Measurements from ENCODE around the gene MOK.

Gene MOK

DNA sequence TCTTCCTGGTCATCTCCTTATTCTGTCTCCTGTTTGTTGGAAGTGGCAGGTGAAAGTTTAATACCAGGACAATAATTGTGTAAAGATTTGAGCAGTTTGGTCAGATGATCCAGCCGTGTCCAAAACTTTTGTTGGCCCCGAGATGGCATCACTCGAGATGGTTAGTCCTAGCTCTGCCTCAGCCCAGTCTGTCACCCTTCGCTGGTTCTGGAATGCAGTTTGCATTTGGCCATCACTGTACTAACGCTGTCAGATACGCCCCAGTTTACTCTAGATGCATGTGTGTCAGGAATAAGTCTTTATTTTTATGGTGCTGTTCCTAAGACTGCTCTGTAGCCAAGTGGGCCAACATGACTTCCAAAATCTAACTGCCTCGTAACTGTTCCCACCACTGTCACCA, 79.6 kb downstream of the MOK start:
- TF ChIP-seq, protein P1, sequence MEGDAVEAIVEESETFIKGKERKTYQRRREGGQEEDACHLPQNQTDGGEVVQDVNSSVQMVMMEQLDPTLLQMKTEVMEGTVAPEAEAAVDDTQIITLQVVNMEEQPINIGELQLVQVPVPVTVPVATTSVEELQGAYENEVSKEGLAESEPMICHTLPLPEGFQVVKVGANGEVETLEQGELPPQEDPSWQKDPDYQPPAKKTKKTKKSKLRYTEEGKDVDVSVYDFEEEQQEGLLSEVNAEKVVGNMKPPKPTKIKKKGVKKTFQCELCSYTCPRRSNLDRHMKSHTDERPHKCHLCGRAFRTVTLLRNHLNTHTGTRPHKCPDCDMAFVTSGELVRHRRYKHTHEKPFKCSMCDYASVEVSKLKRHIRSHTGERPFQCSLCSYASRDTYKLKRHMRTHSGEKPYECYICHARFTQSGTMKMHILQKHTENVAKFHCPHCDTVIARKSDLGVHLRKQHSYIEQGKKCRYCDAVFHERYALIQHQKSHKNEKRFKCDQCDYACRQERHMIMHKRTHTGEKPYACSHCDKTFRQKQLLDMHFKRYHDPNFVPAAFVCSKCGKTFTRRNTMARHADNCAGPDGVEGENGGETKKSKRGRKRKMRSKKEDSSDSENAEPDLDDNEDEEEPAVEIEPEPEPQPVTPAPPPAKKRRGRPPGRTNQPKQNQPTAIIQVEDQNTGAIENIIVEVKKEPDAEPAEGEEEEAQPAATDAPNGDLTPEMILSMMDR (conservative IDR thresholded peaks at IDR 0.05; ENCODE audit: low read length) = no peak
- DNase-seq (ENCODE audit: low read depth) = no peak
- no peak overlapping the region for H3K4me3 ChIP-seq (ENCODE audit: low read length)

DNA sequence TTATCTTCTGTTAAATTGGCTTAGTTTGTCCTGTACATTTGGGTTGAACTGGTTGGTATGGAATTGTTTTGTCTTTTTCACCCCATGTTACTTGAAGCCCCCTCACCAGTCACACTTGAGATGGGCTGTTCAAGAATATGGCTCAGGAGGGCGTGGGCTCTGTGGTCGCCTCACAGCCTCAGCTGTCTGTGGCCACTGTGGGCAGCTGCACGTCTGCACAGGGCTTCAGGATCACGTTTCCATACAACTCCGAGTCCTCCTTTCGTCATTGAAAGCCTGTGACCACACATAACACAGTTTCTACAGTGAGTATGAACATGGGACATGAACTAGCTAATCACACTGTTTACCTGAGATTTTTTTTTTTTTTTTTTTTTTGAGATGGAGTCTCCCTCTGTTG, 81.3 kb downstream of the MOK start:
- TF ChIP-seq, protein P1 (conservative IDR thresholded peaks at IDR 0.05; ENCODE audit: low read length) = no peak

DNA sequence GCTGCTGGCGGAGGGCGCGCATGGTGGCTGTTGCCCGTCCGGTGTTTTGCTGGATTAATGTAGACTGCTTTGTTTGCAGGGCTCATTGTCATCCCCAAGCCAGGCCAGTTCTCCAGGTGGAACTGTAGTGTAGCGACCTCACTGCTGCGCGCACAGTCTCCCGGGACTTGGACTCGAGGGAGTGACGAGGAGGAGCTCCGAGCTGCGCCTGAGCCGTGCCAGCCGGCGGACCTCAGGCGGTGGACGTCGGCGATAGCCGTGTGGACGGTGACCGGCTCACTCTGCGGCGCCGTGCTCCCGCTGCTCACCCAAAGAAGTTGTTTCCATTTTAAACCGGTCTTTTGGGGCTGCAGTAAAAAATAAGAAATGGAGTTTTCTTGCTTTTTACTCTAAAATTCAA, 82.2 kb downstream of the MOK start:
- TF ChIP-seq, protein P1 (conservative IDR thresholded peaks at IDR 0.05; ENCODE audit: low read length) = no peak
- no peak for DNase-seq (ENCODE audit: low read depth)
- no peak overlapping the region for H3K4me3 ChIP-seq (ENCODE audit: low read length)

More for the DNA sequence above, 81.3 kb downstream of the MOK start:
- H3K4me3 ChIP-seq (ENCODE audit: low read length) = no peak overlapping the region
- no peak for DNase-seq (ENCODE audit: low read depth)

DNA sequence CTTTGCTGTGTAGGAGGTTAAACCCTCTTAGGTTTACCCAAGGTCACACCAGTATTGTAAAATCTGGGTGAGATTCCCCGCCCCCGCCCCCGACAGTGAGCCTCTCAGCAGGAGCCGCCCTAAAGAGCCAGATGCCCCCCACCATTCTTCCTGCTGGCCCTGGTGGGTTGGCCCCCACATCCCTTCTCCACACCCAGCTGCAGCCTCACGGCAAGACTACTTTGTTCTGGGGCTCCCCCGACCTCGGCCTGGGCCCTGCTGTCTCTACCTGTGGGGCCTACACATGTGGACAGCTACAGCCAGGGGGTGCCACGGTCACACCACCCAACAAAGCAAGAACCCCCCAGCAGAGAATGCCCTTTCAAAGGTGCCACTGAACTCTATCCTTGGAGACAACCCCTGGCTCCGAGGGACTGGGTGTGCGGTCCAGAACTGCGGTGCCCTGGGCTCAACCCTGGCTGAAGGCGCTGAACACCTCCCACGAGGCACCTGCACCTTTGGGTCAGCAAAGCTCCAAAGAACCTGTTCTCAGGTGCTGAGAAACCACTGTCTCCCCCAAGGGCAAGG, 82.9 kb downstream of the MOK start:
- no peak overlapping the region for H3K4me3 ChIP-seq (ENCODE audit: low read length)
- TF ChIP-seq, protein P1 (conservative IDR thresholded peaks at IDR 0.05; ENCODE audit: low read length) = no peak
- no peak for DNase-seq (ENCODE audit: low read depth)

DNA sequence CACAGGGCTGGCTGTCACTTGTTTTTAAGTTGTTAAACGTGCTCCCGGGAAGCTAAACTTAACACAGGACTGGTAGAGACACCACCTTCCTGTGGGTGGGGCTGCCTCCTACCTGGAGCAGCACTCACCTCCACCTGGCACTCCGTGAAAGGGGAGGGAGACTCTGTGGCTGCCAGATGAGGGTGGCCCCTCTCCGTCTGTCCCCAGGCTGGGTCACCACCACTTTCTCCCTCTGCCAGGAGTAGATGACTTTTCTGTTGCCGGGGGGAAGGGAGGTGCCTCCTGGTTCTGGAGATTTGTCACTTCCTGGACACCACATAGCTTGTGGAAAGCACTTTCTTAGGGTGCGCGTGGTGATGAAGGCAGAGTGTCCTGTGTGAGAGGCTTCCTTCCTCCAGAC, 83.9 kb downstream of the MOK start:
- TF ChIP-seq, protein P1 (conservative IDR thresholded peaks at IDR 0.05; ENCODE audit: low read length) = no peak
- peak; percentile 41 for DNase-seq (ENCODE audit: low read depth)
- H3K4me3 ChIP-seq (ENCODE audit: low read length) = no peak overlapping the region

DNA sequence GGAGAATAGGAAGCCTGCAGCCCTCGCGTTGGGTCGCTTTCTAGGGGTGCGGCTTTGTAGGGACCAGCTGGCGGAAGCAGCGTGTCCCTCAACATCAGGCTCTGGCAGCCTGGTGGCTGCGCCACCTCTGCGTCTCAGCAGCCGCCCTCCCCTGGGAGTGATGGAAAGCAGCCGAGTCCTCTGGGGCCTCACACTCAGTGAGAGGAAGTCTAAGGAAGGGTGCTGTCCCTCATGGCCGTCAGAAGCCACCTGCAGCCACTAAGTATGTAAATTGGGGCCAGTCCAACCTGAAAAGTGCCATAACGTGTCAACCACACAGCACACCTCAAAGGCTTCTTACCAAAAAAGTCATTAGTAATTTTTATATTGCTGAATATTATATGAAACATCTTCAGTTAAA, 84.9 kb downstream of the MOK start:
- DNase-seq (ENCODE audit: low read depth) = no peak
- TF ChIP-seq, protein P1 (conservative IDR thresholded peaks at IDR 0.05; ENCODE audit: low read length) = no peak

DNA sequence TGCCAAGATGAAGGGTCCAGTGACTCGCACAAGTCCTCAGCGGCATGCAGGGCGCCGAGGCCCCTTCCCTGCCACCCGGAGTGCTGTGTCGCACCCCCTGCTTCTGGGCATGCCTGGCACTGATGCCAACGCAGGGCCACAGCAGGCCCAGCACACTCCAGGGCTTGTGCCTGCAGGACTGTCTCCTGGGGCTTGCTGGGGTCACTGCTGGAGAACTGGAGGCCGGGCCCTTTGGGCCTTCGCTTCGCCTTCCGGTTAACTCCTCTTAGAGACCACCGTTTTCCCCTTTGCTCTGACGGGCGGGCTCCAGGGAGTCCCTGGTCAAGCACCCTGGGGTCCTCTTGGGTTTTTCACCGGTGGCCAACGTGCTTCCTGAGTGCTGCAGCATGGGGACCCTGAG, 85.6 kb downstream of the MOK start:
- no peak for DNase-seq (ENCODE audit: low read depth)
- TF ChIP-seq, protein P1 (conservative IDR thresholded peaks at IDR 0.05; ENCODE audit: low read length) = no peak
- no peak overlapping the region for H3K4me3 ChIP-seq (ENCODE audit: low read length)

More for the DNA sequence above, 84.9 kb downstream of the MOK start:
- H3K4me3 ChIP-seq (ENCODE audit: low read length) = no peak overlapping the region
